ENCODE data around the gene ATF6. TPM values are rescaled to one million over a fixed set of nuclear protein-coding genes. Genes with fewer than 3 reads are reported as not detected.
A peak's percentile ranks its signal among the peaks of the same experiment; 100 is the strongest.

The ATF6 gene
- total and polyA plus RNA-seq, 9 of the 15 experiments (the other 6 are each of a cell fraction or from before 2014, with no cell fraction given), result 11.7 to 32.4 (median 20.4) TPM

DNA sequence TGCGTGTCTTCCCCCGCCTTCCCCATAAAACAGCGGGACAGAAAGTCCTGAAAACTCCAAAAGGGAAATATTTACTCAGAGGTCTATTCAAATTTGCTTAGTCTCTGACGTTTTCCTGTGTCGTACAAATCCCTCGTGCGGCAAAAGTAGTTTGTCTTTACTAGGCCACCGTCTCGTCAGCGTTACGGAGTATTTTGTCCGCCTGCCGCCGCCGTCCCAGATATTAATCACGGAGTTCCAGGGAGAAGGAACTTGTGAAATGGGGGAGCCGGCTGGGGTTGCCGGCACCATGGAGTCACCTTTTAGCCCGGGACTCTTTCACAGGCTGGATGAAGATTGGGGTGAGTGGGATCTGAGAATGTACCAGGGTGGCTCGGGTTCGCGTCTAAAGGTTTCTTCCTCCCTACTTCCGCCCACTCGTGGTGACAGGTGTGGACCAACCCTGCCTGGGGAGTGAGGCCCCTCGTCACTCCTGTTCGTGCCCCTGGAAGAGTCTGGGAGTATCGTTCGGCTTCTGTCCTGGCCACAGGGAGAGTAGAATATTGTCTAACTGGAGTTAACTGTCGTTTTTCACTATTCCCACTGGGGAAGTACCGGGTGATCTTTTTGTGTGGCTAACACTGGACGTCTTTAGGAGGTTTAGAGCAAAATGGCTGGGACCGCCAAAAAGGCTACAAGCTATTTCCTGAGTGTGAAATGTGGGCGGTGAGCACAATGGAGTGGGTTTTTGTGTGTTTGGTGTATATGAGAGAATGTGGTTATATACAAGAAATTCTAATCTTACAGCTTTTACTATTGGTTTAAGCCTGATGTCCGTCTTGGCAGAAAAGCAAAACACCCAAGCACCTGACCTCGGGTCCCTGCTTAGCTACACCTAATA, at the start of gene ATF6 (continued):
- no peak for TF ChIP-seq AFF4 (CRISPR knock-in tag; IDR thresholded peaks at IDR 0.05)
- TF ChIP-seq ZNF561 (CRISPR knock-in tag; conservative IDR thresholded peaks at IDR 0.05), result no peak
- no peak for TF ChIP-seq NR3C1 (CRISPR knock-in tag; IDR thresholded peaks at IDR 0.05)
- no peak for TF ChIP-seq BRF1 (IDR thresholded peaks at IDR 0.05; ENCODE audit: borderline replicate concordance, extremely low read depth, insufficient read length)
- 0 out of 2 replicates have a peak, but pooled peaks have one; percentile 20 for TF ChIP-seq KLF6 (CRISPR knock-in tag; IDR thresholded peaks at IDR 0.05; ENCODE audit: borderline replicate concordance)
- peak; percentile 88 for TF ChIP-seq GABPA (tag; conservative IDR thresholded peaks at IDR 0.05; ENCODE audit: low read depth)
- TF ChIP-seq CBX2 (IDR thresholded peaks at IDR 0.05; ENCODE audit: insufficient read depth, low read length, poor library complexity, severe bottlenecking), result no peak
- TF ChIP-seq TOE1 (IDR thresholded peaks at IDR 0.05; ENCODE audit: borderline replicate concordance), result peak; percentile 95
- no peak for TF ChIP-seq TOE1 (CRISPR knock-in tag; IDR thresholded peaks at IDR 0.05; ENCODE audit: borderline replicate concordance, low read depth)
- TF ChIP-seq ZNF551 (CRISPR knock-in tag; IDR thresholded peaks at IDR 0.05), result no peak
- no peak for TF ChIP-seq TCFL5 (CRISPR knock-in tag; conservative IDR thresholded peaks at IDR 0.05)
- no peak for TF ChIP-seq MEF2D (tag; conservative IDR thresholded peaks at IDR 0.05; ENCODE audit: low read depth)
- peak in 1 of 2 experiments; percentile 62; a peak in 1 of 4 replicates for TF ChIP-seq TBL1XR1 (IDR thresholded peaks at IDR 0.05; ENCODE audit: low read length in 2 of 2)
- peak; percentile 97 for TF ChIP-seq RBBP5 (IDR thresholded peaks at IDR 0.05; ENCODE audit: borderline replicate concordance, insufficient read depth, low read length, poor library complexity, severe bottlenecking)
- TF ChIP-seq, protein P1, sequence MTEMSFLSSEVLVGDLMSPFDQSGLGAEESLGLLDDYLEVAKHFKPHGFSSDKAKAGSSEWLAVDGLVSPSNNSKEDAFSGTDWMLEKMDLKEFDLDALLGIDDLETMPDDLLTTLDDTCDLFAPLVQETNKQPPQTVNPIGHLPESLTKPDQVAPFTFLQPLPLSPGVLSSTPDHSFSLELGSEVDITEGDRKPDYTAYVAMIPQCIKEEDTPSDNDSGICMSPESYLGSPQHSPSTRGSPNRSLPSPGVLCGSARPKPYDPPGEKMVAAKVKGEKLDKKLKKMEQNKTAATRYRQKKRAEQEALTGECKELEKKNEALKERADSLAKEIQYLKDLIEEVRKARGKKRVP (CRISPR knock-in tag; IDR thresholded peaks at IDR 0.05), result peak; percentile 44; the same call in 1 of the 2 replicates
- TF ChIP-seq HOMEZ (CRISPR knock-in tag; IDR thresholded peaks at IDR 0.05), result no peak
- no peak for TF ChIP-seq ZBTB26 (CRISPR knock-in tag; IDR thresholded peaks at IDR 0.05)
- TF ChIP-seq ZNF764 (CRISPR knock-in tag; IDR thresholded peaks at IDR 0.05; ENCODE audit: low read depth), result no peak
- TF ChIP-seq MCM5 (IDR thresholded peaks at IDR 0.05; ENCODE audit: low read depth), result no peak
